DMS79 treated with DMSO at 0.1 percent for 48 hours (cell line): ENCODE data around the gene FAM221B.

Experiments used
- DNase-seq: peaks from one replicate; lab custom pipeline; 2025; lab: John Stamatoyannopoulos, UW

FAM221B gene

DNA sequence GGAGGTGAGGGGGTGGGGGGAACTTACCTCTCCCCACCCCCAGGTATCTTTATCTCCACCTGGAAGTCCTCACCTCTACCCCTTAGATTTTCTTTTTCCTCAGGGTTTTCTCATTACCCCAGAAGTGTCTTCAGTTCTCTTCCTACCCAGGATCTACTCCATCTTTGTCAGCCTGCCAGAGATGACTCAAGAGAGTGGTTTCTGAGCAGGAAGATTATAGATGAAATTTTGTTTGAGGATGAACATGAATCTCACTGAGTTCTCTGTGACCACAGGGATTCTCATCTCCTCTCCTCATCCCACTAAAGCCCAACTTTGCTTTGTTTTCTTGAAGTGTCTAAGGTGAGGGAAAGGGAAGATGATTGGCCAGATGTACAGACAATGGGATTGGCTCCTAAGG, 8.5 kb downstream of the FAM221B start:
- no peak for DNase-seq

DNA sequence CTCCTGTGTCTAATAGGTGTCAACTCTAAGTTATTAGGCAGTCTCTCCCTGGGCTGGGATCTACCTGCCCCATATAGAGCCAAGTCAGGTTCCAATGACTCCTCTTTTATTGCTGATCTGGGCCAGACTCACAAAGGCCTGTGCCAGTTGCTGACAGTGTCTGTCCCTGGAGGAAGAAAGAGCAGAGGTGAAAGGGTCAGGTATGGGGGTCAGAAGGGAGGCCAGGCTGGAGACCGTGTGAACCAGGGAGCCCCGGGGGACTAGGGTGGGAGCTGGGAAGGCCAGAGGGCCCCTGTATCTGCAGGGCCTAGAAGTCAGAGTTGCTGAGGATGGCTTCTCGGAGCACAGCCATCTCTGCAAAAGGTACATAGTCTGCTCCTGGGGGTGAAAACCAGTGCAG, 10.2 kb downstream of the FAM221B start:
- no peak for DNase-seq

DNA sequence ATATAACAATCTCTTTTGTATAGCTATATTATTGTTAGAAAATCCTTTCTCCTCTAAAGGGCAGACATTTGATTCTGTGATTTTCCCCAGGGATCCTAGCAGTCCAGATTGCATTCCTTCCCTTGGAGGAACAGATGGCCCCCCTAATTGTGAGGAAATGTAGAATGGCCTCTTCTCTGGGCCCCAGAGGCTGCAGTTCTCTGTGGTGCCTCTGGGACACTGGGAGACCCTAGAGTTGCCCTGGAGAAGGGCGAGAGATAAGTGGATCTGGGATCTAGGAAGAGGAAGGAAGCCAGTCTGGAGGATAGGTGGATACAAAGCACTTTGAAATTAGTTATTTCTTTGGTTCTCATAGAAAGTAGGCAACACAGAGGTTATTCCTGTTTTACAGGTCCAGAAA, 11.8 kb downstream of the FAM221B start:
- DNase-seq, result no peak

DNA sequence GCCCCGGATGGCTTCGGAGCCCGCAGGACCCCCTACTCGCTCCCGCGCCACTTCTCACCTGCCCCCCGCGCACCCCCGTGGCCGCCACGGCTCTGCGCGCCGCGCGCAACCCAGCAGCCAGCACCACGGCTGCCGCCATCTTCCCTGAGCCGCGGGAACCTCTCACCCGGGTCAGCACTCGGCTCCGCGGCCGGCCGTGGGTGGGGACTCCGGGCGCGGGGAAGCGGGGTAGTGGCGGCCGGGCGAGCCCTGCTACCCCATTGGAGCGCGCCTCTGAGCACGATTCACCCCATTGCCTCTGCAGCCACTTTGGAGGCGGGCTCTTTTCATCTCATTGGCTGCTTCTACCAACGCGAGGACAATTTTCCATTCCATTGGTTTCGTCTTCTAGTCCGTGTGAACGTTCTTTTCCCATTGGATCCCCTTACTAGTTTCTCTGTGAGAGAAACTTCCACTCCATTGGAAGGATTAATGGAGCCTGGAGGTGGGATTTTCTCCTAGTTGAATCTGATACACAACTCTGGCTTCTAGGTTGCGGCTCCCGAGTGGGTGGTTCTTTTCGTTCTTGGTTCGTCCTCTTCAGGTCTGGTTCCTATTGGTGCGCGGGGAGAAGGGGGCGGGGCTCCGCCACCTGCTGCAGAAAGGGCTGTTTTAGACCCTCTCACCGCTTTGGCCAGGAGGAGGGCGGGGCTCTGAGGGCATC, 13.5 kb downstream of the FAM221B start, which contains the start of gene HINT2:
HINT2 (minus strand) TSS at position 202 of the 703 bp plus-strand sequence; CDS start at position 139, 63 bp downstream.
- peak; percentile 100 for DNase-seq

DNA sequence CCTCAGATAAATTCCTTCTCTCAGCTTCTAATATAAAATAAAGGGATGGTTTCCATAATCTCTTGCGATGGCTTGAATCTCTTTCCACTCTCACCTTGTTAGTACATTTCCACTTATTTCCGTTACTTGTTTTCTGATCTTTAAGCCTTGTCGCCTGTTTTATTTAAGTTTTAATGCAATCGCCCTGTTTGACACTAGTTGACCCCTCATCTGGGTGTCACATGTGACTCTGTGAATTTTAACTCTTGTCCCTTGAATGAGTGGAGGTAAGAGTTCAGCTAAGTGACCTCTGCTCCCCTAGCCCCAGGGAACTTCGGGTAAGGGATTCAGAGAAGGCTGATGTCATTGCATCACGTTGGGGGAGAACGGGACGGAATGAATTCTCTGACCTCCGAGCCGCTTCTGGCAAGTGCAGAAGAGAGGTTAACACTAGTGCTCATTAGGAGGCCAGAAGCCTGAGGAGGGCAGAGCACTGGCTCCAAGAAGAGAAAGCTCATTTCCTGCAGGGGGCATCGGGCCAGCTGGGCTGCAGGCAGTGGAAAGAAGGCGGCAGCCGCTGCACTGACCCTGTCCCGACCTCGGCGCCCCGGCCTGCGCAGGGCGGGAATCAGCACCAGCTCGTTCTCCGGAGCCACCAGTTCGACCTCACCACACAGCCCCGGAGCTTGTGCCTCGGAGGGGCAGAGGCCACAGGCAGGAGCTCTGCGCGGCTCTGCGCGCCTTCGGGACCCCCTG, 14.3 kb downstream of the FAM221B start:
- DNase-seq, result peak; percentile 43

DNA sequence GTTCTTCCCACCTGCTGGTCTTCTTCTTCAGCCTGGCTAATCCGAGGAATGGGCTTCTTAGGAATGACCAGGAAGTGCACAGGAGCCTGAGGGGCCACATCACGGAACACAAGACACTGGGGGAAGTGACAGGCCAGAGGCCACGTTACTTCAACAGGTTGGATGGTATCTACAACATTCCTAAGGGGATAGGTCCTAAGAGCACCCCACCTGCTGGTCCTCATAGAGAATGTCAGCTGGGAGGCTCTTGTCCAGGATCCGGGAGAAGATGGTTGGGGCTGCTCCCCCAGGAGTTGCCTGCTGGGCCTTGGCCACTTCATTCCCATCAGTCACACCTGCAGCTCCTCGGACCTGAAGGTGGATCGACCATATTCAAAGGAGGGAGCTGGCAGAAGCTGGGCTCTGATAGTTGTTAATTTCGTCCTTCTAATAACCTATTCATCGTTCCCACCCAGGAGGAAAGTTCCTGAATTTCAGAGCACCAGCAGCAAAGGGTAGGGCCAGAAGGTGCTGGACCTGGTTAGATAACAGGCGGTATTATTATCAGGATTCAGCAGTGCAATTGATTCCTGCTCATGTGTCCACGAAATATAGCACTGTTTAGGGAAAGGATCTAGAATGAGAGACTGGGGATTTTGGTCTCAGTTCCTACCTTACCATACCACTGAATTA, 15.0 kb downstream of the FAM221B start:
- no peak for DNase-seq

DNA sequence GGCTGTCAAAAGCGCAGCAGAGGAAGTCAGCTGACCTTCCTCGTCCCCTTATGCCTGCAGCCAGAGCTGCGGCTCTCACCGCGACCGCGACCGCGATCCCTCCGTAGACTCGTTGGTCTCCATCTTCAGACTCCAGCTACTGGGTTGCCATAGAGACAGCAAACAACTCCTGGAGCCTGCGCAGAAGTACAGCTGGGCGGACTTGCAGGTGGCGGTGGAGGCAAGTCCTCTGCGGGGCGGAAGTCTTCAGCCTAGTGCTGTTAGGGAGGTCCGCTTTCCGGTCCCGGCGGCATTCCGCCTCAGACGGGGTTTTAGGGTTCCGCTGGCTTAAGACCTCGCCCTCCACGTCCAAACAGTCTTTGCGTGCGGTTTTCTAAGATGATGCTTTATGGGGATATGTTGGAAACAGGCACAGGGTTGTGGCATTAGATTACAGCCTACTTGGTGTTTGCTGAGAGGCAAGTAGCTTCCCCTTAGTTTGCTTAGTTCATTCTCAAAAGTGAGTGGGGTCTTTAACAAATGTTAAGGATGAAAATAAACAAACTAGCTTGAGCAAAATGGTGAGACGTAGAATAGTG, 16.4 kb downstream of the FAM221B start, which contains the start of gene SPAG8:
SPAG8 (minus strand) TSS at position 238 of the 578 bp plus-strand sequence; CDS start at position 123, 115 bp downstream.
- peak; percentile 98 for DNase-seq

DNA sequence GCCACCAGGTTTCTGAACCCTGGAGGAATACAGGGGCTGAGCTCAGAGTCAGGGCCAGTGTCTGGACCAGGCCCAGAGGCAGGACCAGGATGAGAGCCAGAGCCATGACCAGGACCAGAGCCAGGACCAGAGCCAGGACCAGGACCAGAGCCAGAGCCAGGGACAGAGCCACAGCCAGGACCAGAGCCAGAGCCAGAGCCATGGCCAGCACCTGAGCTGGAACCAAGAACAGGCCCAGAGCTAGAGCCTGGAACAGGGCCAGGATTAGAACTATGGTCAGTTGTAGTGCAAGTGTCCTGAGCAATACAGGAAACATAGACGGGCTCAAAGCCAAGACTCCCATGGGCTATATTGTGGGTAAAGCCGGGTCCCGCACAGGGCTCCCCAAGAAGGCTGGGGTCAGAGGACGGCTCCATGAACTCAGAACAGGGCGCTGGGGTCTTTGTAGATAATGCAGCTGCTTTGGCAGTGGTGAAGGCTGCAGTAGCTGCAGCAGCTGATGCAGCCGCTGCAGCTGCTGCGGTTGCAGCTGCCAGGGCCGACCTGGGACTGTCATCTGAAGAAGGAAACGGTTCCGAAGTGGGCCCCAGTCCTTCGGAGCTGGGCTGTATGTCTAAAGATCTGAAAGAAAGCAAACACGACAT, 17.0 kb downstream of the FAM221B start:
- DNase-seq, result no peak

DNA sequence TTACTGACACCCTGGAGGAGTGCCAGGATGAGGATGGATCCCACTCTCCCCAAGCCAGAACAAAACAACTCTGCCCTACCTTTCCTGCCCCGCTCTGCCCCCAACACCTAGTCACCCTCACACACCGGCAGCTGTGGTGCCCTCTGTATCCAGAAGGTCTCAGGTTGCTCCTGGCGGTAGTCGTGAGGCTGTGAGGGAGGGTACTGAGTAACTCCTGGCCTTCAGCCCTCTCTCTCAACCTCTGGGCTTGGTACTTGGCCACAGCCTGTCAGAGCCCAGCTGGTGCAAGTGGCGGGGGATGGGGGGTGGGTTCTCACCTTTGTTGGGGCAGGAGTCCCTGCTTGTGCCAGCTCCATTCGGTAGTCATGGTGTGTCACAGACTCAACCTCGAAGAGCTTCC, 18.4 kb downstream of the FAM221B start:
- no peak for DNase-seq

DNA sequence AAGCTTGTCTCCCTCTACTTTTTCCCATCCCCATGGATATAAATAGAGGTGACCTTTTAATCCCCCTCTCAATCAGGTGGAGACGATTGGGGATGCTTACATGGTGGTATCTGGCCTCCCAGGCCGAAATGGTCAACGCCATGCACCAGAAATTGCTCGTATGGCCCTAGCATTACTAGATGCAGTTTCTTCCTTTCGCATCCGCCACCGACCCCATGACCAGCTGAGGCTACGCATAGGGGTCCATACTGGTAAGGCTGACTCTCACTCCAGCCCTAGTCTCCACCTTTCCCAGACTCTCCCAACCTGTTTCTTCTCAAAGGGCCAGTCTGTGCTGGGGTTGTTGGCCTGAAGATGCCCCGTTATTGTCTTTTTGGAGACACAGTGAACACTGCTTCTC, 20.1 kb downstream of the FAM221B start:
- DNase-seq, result no peak

DNA sequence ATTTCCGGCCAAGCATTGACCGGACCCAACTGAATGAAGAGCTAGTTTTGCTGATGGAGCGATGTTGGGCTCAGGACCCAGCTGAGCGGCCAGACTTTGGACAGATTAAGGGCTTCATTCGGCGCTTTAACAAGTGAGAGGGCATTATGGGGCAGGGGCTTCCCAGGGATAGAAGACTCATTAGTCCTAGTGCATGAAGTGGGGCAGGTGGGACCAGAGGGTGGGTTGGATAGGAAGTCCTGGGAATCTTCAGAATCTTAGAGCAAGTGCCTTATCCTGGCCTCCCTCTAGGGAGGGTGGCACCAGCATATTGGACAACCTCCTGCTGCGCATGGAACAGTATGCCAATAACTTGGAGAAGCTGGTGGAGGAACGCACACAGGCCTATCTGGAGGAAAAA, 22.4 kb downstream of the FAM221B start:
- DNase-seq, result no peak

DNA sequence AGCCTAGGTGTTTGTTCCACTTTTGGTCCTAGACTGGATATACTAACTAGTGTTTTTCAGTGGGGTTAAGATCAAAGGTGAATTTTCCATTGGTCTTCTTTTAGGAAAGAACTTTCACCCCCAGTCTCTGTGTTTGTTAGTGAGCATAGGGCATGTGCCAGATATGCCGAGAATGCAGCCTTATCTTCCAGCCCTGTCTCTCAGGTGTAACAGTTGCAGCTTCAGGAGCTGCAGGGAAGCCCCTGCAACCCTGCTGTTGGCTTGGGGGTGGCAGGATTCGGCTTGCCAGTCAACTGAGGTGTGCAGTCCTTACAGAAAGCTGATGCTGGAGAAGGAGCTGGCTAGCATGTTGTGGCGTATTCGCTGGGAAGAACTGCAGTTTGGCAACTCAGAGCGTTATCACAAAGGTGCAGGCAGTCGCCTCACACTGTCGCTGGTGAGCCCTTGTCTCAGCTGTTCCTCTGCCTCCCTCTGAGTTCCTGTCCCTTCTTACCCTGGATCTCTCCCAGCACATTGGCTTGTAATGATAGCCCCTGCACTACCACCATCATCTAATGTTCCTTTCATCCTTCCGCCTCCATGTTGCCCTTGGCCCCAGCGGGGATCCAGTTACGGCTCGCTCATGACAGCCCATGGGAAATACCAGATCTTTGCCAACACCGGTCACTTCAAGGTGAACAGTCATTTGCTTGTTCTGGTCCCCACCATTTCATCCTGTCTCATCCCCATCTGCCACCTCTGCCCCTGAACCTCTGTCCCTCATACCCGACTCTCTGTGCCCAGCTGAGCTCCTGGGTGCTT, 27.0 kb downstream of the FAM221B start:
- DNase-seq, result no peak

DNA sequence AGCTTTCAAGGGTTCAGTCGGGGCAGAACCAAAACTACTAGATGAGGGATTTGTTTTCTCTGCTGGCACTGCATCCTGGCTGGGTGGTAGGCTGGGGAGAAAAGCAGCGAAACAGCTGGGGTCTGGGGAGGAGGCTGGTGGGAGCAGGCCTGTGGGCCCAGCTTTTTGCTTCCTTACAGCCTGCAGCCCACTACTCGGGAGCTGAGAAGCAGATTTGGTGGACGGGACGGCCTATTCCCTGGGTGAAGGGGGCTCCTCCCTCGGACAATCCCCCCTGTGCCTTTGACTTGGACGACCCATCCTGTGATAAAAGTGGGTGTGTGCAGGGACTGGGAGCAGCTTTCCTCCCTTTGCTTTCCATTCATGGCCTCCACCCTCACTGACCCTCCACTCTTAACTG, 28.0 kb downstream of the FAM221B start:
- no peak for DNase-seq

DNA sequence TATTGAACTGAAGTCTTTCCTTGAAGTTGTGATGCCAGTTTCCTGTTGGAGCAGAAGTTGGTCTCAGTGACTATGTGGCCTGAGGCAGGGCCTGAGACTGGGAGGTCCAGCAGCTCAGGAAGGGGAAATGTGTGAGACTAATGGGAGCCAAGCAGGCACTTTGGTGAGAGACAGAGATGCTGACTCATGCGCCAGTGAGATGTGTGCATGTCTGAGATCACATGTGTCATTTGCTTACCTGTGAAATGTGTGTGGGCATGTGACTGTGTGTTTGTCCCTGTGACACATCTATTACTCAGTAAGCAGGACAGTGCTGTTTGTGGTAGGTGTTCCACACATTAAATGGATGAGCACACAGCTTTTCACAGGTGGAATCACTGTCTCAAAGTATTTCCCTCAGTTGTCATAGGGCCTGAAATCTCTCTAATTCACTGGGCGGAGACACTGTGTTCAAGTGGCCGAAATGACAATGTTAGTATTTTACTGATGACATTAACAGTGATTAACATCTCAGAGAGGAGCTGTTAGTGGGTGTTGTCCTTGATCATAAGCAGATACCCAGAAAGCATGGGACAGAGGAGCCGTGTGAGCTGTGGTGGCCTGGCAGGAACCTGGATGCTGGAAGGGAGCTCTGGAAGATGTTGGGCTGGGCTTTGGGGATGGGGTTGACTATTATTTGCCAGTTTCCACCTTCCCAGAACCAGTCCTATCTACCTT, 29.7 kb downstream of the FAM221B start:
- DNase-seq, result no peak

DNA sequence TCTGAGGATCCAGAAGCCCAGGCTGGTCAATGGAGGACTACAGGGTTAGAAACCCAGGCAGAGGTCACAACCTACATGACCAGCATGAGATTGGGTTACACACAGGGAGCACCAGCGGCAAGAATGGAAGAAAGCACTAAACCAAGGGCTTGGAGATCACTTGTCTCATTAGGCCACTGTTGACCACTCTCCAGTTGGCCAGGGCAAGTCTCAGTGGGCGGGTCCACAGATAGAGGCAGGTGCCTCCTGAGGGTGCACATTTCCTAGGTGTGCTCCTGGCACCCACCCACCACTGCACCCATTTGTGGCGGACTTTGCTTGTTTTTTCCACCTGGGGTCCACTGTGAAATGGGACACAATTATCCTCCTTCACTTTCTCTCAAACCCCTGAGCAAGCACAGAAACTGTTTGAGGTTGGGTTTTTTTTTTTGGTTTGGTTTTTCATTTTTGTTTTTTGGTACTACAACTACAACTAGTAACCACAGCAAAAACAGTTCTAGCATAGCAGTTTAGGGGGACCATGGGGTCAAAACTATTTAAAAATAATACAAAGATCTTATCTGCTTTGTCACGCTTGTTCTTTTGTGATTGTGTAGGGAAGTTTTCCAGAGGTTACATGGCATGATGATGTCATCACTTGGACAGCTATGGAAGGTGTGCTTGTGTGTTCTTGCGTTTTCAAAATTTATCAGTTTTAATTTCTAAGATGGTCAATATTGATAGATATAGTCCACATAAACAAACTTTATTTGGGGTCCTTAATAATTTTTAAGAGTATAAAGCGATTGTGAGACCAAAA, 31.0 kb downstream of the FAM221B start:
- DNase-seq, result no peak

DNA sequence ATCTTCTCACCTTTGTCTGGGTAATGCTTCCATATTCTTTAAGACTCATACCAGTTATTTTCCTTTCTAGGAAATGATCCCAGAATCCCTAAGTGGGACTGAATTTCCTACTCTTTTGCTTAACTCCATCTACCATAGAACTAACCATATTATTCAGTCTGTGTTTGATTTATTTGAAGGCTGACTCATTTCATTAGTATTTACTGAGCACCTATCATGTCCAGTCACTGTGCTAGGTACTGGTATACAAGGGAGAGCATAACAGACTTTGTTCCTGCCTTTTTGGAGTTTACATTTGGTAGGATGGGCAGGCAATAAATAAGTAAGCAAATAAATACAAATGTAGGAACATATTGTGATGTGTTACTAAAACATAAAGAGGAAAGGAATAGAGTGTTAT, 32.8 kb downstream of the FAM221B start:
- no peak for DNase-seq

DNA sequence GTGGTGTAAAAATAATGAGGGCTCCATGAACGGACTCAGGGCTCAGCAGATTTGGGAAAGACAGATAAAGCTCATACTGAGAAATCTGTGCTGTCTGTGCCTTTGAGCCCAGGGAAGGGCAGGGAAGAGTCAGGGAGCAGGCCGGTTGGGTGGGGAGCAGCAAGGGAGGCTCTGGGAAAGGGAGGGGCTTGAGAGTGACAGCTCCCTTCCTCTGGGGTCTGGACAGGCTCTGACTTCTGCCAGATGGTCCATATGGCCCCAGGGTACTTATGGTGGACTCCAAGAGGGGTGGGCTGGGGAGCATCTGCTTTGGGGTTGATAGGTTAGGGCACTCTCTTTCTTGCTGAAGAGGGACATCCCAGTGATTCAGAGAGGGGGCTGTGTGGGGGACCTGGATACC, 35.1 kb downstream of the FAM221B start:
- DNase-seq, result no peak

DNA sequence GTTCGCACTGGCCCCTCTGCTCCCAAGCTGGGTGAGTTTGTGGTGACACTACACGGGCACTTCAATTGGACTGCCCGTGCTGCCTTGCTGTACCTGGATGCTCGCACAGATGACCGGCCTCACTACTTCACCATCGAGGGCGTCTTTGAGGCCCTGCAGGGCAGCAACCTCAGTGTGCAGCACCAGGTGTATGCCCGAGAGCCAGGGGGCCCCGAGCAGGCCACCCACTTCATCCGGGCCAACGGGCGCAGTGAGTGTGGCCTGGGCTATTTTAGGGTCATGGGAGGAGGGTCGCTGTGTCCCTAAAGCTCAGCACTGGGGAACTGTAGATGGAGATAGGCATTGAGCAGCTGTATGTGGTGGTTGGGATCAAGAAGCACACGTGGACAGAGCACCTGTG, 35.7 kb downstream of the FAM221B start:
- DNase-seq, result no peak

DNA sequence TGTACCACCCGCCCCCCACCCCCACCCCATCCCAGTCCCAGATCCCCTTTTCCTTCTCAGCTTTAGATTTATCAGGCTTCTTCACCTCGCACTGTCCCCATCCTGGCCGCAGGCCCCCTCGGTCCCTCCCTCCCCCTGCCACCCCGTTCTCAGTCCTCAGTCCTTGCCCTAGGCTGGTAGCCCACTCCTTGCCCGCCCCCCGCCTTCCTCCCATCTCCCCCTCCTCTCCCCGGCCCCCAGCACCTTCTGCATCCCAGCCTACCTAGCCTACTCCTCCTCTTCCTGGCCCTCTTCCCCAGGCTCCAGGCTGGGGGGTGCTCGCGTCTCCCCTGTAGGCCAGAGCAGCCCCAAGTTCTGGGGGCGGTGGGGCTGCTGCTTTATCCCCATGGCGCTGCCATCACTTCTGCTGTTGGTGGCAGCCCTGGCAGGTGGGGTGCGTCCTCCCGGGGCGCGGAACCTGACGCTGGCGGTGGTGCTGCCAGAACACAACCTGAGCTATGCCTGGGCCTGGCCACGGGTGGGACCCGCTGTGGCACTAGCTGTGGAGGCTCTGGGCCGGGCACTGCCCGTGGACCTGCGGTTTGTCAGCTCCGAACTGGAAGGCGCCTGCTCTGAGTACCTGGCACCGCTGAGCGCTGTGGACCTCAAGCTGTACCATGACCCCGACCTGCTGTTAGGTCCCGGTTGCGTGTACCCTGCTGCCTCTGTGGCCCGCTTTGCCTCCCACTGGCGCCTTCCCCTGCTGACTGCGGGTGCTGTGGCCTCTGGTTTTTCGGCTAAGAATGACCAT, 36.3 kb downstream of the FAM221B start:
- no peak for DNase-seq
